EH (cell line): Measurements from ENCODE around the gene RSPH9.
A peak's percentile ranks its signal among the peaks of the same experiment; 100 is the strongest.
"Not testable (repeated sequence)": the region's sequence is repeated elsewhere in the genome, so short reads cannot be mapped to it uniquely, and the experiment has no call there.

Source experiments
- DNase-seq: peaks from one replicate; pipeline ENCODE4 v3.0.0-alpha.2; 2015; ENCODE audit warnings: low read depth

RSPH9 gene

GRCh38 chr6:43629104-43629504 is 15.7 kb upstream of the RSPH9 start, which contains the start of gene GTPBP2:
GTPBP2 (minus strand) TSS chr6:43629264; CDS start chr6:43629162, 102 bp downstream.
- DNase-seq: peak; percentile 99

- peak; percentile 98 for DNase-seq
These were observed 15.1 kb upstream of the RSPH9 start for GRCh38 chr6:43629505-43630300.

- DNase-seq: no peak
These were observed 13.7 kb upstream of the RSPH9 start for GRCh38 chr6:43630980-43631619.

GRCh38 chr6:43633002-43633401 is 11.8 kb upstream of the RSPH9 start:
- DNase-seq: not testable (repeated sequence)

- DNase-seq: no peak
These were observed 10.0 kb upstream of the RSPH9 start for GRCh38 chr6:43634702-43635303.

GRCh38 chr6:43635387-43636307 is 9.2 kb upstream of the RSPH9 start, which contains the start of gene MAD2L1BP:
MAD2L1BP (plus strand) TSS chr6:43635840; CDS start chr6:43635876, 36 bp downstream.
- peak; percentile 73 for DNase-seq

- DNase-seq: peak; percentile 32
These were observed 8.6 kb upstream of the RSPH9 start for GRCh38 chr6:43636308-43636659.

GRCh38 chr6:43639984-43640800 is 4.6 kb upstream of the RSPH9 start:
- DNase-seq: no peak

GRCh38 chr6:43645613-43645964 is 753 bp downstream of the RSPH9 start:
- no peak for DNase-seq

- DNase-seq: no peak
These were observed 2.8 kb downstream of the RSPH9 start for GRCh38 chr6:43647613-43648012.

GRCh38 chr6:43648248-43648647 is 3.4 kb downstream of the RSPH9 start:
- DNase-seq: no peak

GRCh38 chr6:43652822-43653221 is 8.0 kb downstream of the RSPH9 start:
- DNase-seq: not testable (repeated sequence)

GRCh38 chr6:43657221-43657802 is 12.5 kb downstream of the RSPH9 start:
- DNase-seq: no peak

- no peak for DNase-seq
These were observed 13.3 kb downstream of the RSPH9 start for GRCh38 chr6:43658161-43658560.

GRCh38 chr6:43662948-43663347 is 18.1 kb downstream of the RSPH9 start:
- DNase-seq: not testable (repeated sequence)

GRCh38 chr6:43665376-43665775 is 20.5 kb downstream of the RSPH9 start:
- DNase-seq: peak; percentile 53

- DNase-seq: no peak
These were observed 21.5 kb downstream of the RSPH9 start for GRCh38 chr6:43666196-43666920.

- peak; percentile 73 for DNase-seq
These were observed 22.7 kb downstream of the RSPH9 start for GRCh38 chr6:43667245-43668150.
